ENCODE results near the gene NFYA. TPM values are rescaled to one million over a fixed set of nuclear protein-coding genes. Genes with fewer than 3 reads are reported as not detected.

NFYA gene
- total RNA-seq, 1 experiment from 2014 or later: 31.9 TPM

DNA sequence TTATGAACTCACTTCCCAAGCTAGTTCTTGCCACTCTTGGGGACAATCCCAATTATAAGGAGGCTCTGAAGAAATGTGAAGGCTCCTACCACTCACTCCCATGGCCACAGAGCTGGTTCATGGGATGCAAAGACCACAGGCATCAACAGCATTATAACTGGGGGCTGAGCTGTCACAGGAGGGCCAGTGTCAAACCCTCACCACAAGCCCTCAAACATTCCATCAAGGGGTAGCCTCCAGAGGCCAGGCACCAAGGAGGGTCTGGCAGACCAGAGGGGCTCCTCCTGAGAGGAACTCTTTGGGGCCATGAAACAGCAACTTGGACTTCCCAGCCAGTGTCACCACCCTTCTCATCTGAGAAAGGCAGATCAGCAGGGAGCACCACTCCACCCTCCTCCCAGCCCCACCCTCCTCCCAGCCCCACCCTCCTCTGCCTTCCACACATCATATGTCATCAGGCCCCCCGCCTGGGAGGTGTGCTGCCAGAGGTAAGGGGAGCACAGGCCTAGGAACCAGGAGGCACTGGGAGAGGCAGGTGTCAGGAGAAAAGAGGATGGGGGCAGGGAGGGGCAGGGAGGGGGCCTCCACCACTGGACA, 31.7 kb upstream of the NFYA start:
- Histone ChIP-seq H3K36me3 (ENCODE audit: low read depth) (no peaks in the 10 kb centered on the region), H3F3A (ENCODE audit: insufficient read depth, low read depth) (no peaks in the 10 kb centered on the region; the same call in 1 of the 2 replicates), H3K4me3 (no peak overlapping the region), H3K27me3 (ENCODE audit: insufficient read depth, low read depth) (no peaks in the 10 kb centered on the region), H4K20me1 (ENCODE audit: insufficient read depth) (no peaks in the 10 kb centered on the region), H3K9me3 (ENCODE audit: insufficient read depth, low read depth) (no peaks in the 10 kb centered on the region), H3K27ac (no peak overlapping the region), H2AFZ (no peak overlapping the region), H3K4me1 (replicated peaks; ENCODE audit: insufficient read depth) (peaks cover 18% of the 10 kb centered on the region), H3K9me2 (ENCODE audit: insufficient read depth) (no peaks in the 10 kb centered on the region), H3K79me2 (ENCODE audit: low read depth) (no peaks in the 10 kb centered on the region), H3K4me2 (no peak overlapping the region)
- intact Hi-C loops (cut with micrococcal nuclease; ENCODE audit: unreplicated experiment): no loop called here
- DNase-seq: no peak
- POLR2A ChIA-PET (ENCODE audit: unreplicated experiment): no interaction called here
- CTCF ChIA-PET: no interaction called here
- TF ChIP-seq EZH2 (IDR thresholded peaks at IDR 0.05; ENCODE audit: low read depth): no peak
- TF ChIP-seq, protein P1, sequence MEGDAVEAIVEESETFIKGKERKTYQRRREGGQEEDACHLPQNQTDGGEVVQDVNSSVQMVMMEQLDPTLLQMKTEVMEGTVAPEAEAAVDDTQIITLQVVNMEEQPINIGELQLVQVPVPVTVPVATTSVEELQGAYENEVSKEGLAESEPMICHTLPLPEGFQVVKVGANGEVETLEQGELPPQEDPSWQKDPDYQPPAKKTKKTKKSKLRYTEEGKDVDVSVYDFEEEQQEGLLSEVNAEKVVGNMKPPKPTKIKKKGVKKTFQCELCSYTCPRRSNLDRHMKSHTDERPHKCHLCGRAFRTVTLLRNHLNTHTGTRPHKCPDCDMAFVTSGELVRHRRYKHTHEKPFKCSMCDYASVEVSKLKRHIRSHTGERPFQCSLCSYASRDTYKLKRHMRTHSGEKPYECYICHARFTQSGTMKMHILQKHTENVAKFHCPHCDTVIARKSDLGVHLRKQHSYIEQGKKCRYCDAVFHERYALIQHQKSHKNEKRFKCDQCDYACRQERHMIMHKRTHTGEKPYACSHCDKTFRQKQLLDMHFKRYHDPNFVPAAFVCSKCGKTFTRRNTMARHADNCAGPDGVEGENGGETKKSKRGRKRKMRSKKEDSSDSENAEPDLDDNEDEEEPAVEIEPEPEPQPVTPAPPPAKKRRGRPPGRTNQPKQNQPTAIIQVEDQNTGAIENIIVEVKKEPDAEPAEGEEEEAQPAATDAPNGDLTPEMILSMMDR (conservative IDR thresholded peaks at IDR 0.05): no peak
- BruUV-seq (replicated peaks): no TSS peak

DNA sequence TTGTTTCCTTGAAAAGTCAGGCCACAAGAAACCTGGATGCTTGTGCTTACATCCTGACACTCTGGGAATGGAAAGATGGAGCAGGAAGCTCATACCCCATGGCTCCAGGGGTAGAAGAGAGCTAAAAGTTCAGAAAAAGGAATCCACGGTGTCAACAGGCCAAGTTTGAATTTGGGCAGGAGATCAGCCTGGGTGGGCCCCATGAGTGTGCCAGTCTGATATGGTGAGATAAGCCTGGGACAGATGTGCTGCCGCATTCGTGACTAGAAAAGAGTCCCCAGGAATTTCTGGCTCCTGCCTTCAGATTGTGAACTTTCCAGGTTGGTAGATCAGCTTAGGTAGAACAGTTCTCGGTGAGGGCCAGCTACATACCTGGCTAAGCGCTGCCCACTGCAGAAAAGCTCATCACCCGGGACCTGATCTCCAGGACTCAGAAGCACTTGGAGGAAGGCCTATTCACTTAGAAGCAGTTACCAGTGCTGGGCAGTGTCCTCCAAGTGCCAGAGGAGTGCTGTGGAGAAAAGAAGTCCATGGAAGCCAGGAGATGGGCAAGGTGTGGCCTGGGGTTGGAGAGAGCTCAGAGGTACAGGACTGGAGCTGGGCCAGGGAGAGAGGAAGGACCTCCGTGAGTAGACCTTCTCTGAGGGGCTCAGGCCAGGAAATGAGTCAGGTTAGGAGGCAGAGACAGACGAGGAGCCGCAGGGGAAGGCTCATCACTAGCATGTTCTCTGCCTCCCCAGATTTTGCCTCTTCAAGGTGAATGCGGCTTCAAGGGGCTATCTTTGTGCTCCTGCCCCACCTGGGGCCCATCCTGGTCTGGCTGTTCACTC, 30.3 kb upstream of the NFYA start, which contains the start of gene TSPO2:
Gene TSPO2 (plus strand): TSS at position 242 of the 830 bp plus-strand sequence. CDS start 519 bp downstream, at position 761.
- H3K27ac ChIP-seq: no peak within 1 kb of the TSS

DNA sequence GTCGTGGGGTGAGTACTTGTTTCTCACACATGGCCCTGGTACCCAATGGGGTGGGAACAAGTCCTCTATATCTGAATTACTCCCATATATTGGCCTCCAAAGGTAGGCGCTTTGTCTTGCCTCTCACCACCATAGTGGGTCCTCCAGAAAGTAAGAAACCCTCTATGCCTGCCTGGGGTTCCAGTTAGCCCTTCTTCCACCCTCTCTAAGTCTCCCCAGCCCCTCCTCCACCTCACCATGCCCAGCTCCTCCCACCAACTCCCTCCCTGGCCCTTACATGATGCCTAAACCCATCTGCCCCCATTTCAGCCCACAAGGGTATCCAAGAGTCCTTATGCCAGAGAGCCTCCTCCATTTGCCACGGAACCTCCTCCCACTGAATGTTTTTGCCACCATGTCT, 29.6 kb upstream of the NFYA start:
- H3K27me3 ChIP-seq (ENCODE audit: insufficient read depth, low read depth): no peaks in the 10 kb centered on the region
- H3K79me2 ChIP-seq (ENCODE audit: low read depth): no peaks in the 10 kb centered on the region
- BruUV-seq (replicated peaks): no TSS peak
- H3F3A ChIP-seq (ENCODE audit: insufficient read depth, low read depth): no peaks in the 10 kb centered on the region; the same call in 1 of the 2 replicates
- H3K9me3 ChIP-seq (ENCODE audit: insufficient read depth, low read depth): no peaks in the 10 kb centered on the region
- TF ChIP-seq, protein P1 (conservative IDR thresholded peaks at IDR 0.05): no peak
- no peak for TF ChIP-seq EZH2 (IDR thresholded peaks at IDR 0.05; ENCODE audit: low read depth)
- POLR2A ChIA-PET (ENCODE audit: unreplicated experiment): no interaction called here
- H3K36me3 ChIP-seq (ENCODE audit: low read depth): no peaks in the 10 kb centered on the region
- H3K4me1 ChIP-seq (replicated peaks; ENCODE audit: insufficient read depth): peaks cover 12% of the 10 kb centered on the region
- no peak overlapping the region for H3K4me2 ChIP-seq
- H3K9me2 ChIP-seq (ENCODE audit: insufficient read depth): no peaks in the 10 kb centered on the region
- no peak overlapping the region for H3K27ac ChIP-seq
- CTCF ChIA-PET: interaction anchor here (0.8 kb wide), 1 partner anchor 45 kb away, joined by 4 read pairs; no protein-coding TSS in a partner anchor
- H3K4me3 ChIP-seq: no peak overlapping the region
- no peaks in the 10 kb centered on the region for H4K20me1 ChIP-seq (ENCODE audit: insufficient read depth)
- intact Hi-C loops (cut with micrococcal nuclease; ENCODE audit: unreplicated experiment): no loop called here
- H2AFZ ChIP-seq: no peak overlapping the region
- no peak for DNase-seq

More for the DNA sequence above, 30.3 kb upstream of the NFYA start, which contains the start of gene TSPO2:
- no peak for DNase-seq
- Histone ChIP-seq H2AFZ (no peak within 1 kb of the TSS), H3K4me2 (no peak within 1 kb of the TSS), H3K27me3 (ENCODE audit: insufficient read depth, low read depth) (no peaks in the 10 kb centered on the region), H3K79me2 (ENCODE audit: low read depth) (no peaks in the 10 kb centered on the region), H4K20me1 (ENCODE audit: insufficient read depth) (no peaks in the 10 kb centered on the region), H3K9me2 (ENCODE audit: insufficient read depth) (no peaks in the 10 kb centered on the region), H3K9me3 (ENCODE audit: insufficient read depth, low read depth) (no peaks in the 10 kb centered on the region), H3K4me1 (replicated peaks; ENCODE audit: insufficient read depth) (peaks cover 12% of the 10 kb centered on the region), H3K4me3 (no peak within 1 kb of the TSS), H3F3A (ENCODE audit: insufficient read depth, low read depth) (no peaks in the 10 kb centered on the region; the same call in 1 of the 2 replicates), H3K36me3 (ENCODE audit: low read depth) (no peaks in the 10 kb centered on the region)
- BruUV-seq (replicated peaks): no TSS peak
- ChIA-PET POLR2A (ENCODE audit: unreplicated experiment) (no interaction called here), CTCF (interaction anchor here (0.8 to 1.0 kb wide), 2 partner anchors 43 to 45 kb away, joined by 3 to 4 read pairs; no protein-coding TSS in a partner anchor)
- intact Hi-C loops (cut with micrococcal nuclease; ENCODE audit: unreplicated experiment): no loop called here
- TF ChIP-seq EZH2 (IDR thresholded peaks at IDR 0.05; ENCODE audit: low read depth): no peak
- TF ChIP-seq, protein P1 (conservative IDR thresholded peaks at IDR 0.05): no peak
